Neural cell (in vitro differentiated cells): Measurements from ENCODE around the gene KCNJ1.

Experiments
- CTCF ChIP-seq: fragments of 450-650 bp; IDR thresholded peaks from 2 replicates; pipeline ENCODE4 v1.5.1; 2014; ENCODE audit warnings: antibody characterized with exemption, mild to moderate bottlenecking, moderate library complexity; ENCODE audit not compliant: poor library complexity, severe bottlenecking
- EP300 ChIP-seq: fragments of 450-650 bp; conservative IDR thresholded peaks from 2 replicates; pipeline ENCODE4 v1.6.1; 2014; ENCODE audit warnings: antibody characterized with exemption, mild to moderate bottlenecking, moderate library complexity; ENCODE audit not compliant: poor library complexity, severe bottlenecking
- EZH2 ChIP-seq: fragments of 200-600, 300-800 bp; shearing (Covaris generic), sonication (generic); IDR thresholded peaks from 2 replicates; pipeline ENCODE4 v1.6.1; 2014; ENCODE audit warnings: antibody characterized with exemption, low read length, borderline replicate concordance, mild to moderate bottlenecking; ENCODE audit not compliant: insufficient read depth, poor library complexity, severe bottlenecking
- POLR2AphosphoS5 ChIP-seq: IDR thresholded peaks from 2 replicates; pipeline ENCODE4 v1.6.1; 2012
- RAD21 ChIP-seq: fragments of 450-650 bp; conservative IDR thresholded peaks from 2 replicates; pipeline ENCODE4 v1.6.1; 2014; ENCODE audit warnings: antibody characterized with exemption, mild to moderate bottlenecking, moderate library complexity
- REST ChIP-seq: IDR thresholded peaks from 2 replicates; pipeline ENCODE4 v1.6.1; 2012; ENCODE audit warnings: borderline replicate concordance

- TF ChIP-seq CTCF (no peak), EZH2 (no peak), REST (no peak), EP300 (no peak), POLR2AphosphoS5 (peak; percentile 57), RAD21 (no peak)
Observed at GRCh38 chr11:128914216-128915148, 47.4 kb upstream of the KCNJ1 start.
